ENCODE results near the gene S100A9. TPM values are rescaled to one million over a fixed set of nuclear protein-coding genes. Genes with fewer than 3 reads are reported as not detected.

Gene S100A9
- total RNA-seq, 1 experiment from 2014 or later, result 0.59 TPM

GRCh38 chr1:153360592-153361479 is 3.2 kb downstream of the S100A9 start:
- ATAC-seq (no peak), DNase-seq (ENCODE audit: low read depth, low spot score) (no peak)
- Histone ChIP-seq H3K36me3 (ENCODE audit: control insufficient read depth in 1 of 2, insufficient read depth in 2 of 2, low read length in 2 of 2) (no peaks in the 10 kb centered on the region), H4K20me1 (ENCODE audit: insufficient read depth) (no peaks in the 10 kb centered on the region), H2AFZ (ENCODE audit: low read depth, low read length, poor library complexity, severe bottlenecking) (no peak overlapping the region), H3K79me2 (ENCODE audit: insufficient read depth, low read length) (no peaks in the 10 kb centered on the region), H3K27me3 (ENCODE audit: insufficient read depth, low read length) (peaks cover 17% of the 10 kb centered on the region), H3K27ac (ENCODE audit: low read depth, low read length) (no peak overlapping the region), H3K4me1 (ENCODE audit: control insufficient read depth in 1 of 2, insufficient read depth in 2 of 2, low read length in 2 of 2) (no peaks in the 10 kb centered on the region), H3K4me3 (replicated peaks in 1 of 2; ENCODE audit: low read depth in 1 of 2, low read length in 2 of 2) (no peak overlapping the region), H3K9me3 (ENCODE audit: control insufficient read depth in 1 of 2, insufficient read depth in 1 of 2, low read depth in 1 of 2, low read length in 2 of 2) (no peaks in the 10 kb centered on the region), H3K9ac (ENCODE audit: low read length) (no peak overlapping the region), H3K4me2 (ENCODE audit: low read length) (no peak overlapping the region), H3K9me2 (ENCODE audit: insufficient read depth) (no peaks in the 10 kb centered on the region)
- ChIA-PET CTCF (interaction anchor here (1.0 to 1.4 kb wide), 2 partner anchors 9 to 266 kb away, joined by 3 read pairs; partner anchors contain the start of gene S100A13), POLR2A (no interaction called here), RAD21 (ENCODE audit: low non-redundant PET in 1 of 2, low total read pairs in 2 of 2, uncharacterized antibody in 2 of 2, unreplicated experiment in 2 of 2) (no interaction called here)
- no peak for TF ChIP-seq EZH2phosphoT487 (IDR thresholded peaks at IDR 0.05; ENCODE audit: borderline replicate concordance)
- TF ChIP-seq ZNF274 (IDR thresholded peaks at IDR 0.05; ENCODE audit: low read depth, low read length), result no peak
- TF ChIP-seq SP1 (IDR thresholded peaks at IDR 0.05; ENCODE audit: low read depth), result no peak
- TF ChIP-seq YY1 (IDR thresholded peaks at IDR 0.05; ENCODE audit: extremely low read depth, insufficient replicate concordance, low read depth, low read length), result no peak
- TF ChIP-seq POLR2AphosphoS5 (IDR thresholded peaks at IDR 0.05; ENCODE audit: low read depth, low read length), result no peak
- intact Hi-C loops (cut with micrococcal nuclease), result no loop called here
- BruUV-seq (replicated peaks), result no TSS peak

- intact Hi-C loops (cut with micrococcal nuclease), result no loop called here
- ATAC-seq (no peak), DNase-seq (ENCODE audit: low read depth, low spot score) (no peak)
- no peak overlapping the region for H3K4me3 ChIP-seq (replicated peaks in 1 of 2; ENCODE audit: low read depth in 1 of 2, low read length in 2 of 2)
- H3K9ac ChIP-seq (ENCODE audit: low read length), result no peak overlapping the region
- H3K36me3 ChIP-seq (ENCODE audit: control insufficient read depth in 1 of 2, insufficient read depth in 2 of 2, low read length in 2 of 2), result no peaks in the 10 kb centered on the region
- ChIA-PET CTCF (interaction anchor here (1.4 kb wide), 1 partner anchor 9 kb away, joined by 3 read pairs; no protein-coding TSS in a partner anchor), RAD21 (ENCODE audit: low non-redundant PET in 1 of 2, low total read pairs in 2 of 2, uncharacterized antibody in 2 of 2, unreplicated experiment in 2 of 2) (no interaction called here), POLR2A (no interaction called here)
- H3K79me2 ChIP-seq (ENCODE audit: insufficient read depth, low read length), result no peaks in the 10 kb centered on the region
- H3K4me1 ChIP-seq (ENCODE audit: control insufficient read depth in 1 of 2, insufficient read depth in 2 of 2, low read length in 2 of 2), result no peaks in the 10 kb centered on the region
- H4K20me1 ChIP-seq (ENCODE audit: insufficient read depth), result no peaks in the 10 kb centered on the region
- no peaks in the 10 kb centered on the region for H3K9me2 ChIP-seq (ENCODE audit: insufficient read depth)
- no peak for TF ChIP-seq POLR2AphosphoS5 (IDR thresholded peaks at IDR 0.05; ENCODE audit: low read depth, low read length)
- TF ChIP-seq POLR2A (IDR thresholded peaks at IDR 0.05; ENCODE audit: borderline replicate concordance, extremely low read depth, insufficient read depth, insufficient read length), result no peak
- TF ChIP-seq ELF1 (IDR thresholded peaks at IDR 0.05; ENCODE audit: borderline replicate concordance, low read depth), result no peak
- H3K27ac ChIP-seq (ENCODE audit: low read depth, low read length), result no peak overlapping the region
- H2AFZ ChIP-seq (ENCODE audit: low read depth, low read length, poor library complexity, severe bottlenecking), result no peak overlapping the region
- H3K27me3 ChIP-seq (ENCODE audit: insufficient read depth, low read length), result peaks cover 25% of the 10 kb centered on the region
- no peak overlapping the region for H3K4me2 ChIP-seq (ENCODE audit: low read length)
- BruUV-seq (replicated peaks), result no TSS peak
- H3K9me3 ChIP-seq (ENCODE audit: control insufficient read depth in 1 of 2, insufficient read depth in 1 of 2, low read depth in 1 of 2, low read length in 2 of 2), result no peaks in the 10 kb centered on the region
These were observed 3.9 kb downstream of the S100A9 start for GRCh38 chr1:153361480-153362109.
